Coronary artery (tissue), 2 donors: ENCODE measurements around the gene OXSR1.

Experiments used
- DNase-seq: peaks from one replicate; pipeline ENCODE4 v3.0.0-alpha.2; 2017; ENCODE audit warnings: low spot score
- H3K27ac ChIP-seq, 2 donors: fragments of 200-600 bp; sonication (generic); one replicate each; pipeline ENCODE4 v1.5.1; 2016 to 2019
- H3K4me3 ChIP-seq: fragments of 200-600 bp; sonication (generic); 2 replicates; pipeline ENCODE4 v1.5.1; 2016; ENCODE audit warnings: mild to moderate bottlenecking, moderate library complexity
- TF ChIP-seq, protein P1 (sequence below): fragments of 200-600 bp; sonication (generic); IDR thresholded peaks from one replicate; pipeline ENCODE4 v1.5.1; 2019; ENCODE audit warnings: antibody characterized with exemption

Gene OXSR1

GRCh38 chr3:38151667-38152265, 13.6 kb upstream of the OXSR1 start:
- TF ChIP-seq, protein P1, sequence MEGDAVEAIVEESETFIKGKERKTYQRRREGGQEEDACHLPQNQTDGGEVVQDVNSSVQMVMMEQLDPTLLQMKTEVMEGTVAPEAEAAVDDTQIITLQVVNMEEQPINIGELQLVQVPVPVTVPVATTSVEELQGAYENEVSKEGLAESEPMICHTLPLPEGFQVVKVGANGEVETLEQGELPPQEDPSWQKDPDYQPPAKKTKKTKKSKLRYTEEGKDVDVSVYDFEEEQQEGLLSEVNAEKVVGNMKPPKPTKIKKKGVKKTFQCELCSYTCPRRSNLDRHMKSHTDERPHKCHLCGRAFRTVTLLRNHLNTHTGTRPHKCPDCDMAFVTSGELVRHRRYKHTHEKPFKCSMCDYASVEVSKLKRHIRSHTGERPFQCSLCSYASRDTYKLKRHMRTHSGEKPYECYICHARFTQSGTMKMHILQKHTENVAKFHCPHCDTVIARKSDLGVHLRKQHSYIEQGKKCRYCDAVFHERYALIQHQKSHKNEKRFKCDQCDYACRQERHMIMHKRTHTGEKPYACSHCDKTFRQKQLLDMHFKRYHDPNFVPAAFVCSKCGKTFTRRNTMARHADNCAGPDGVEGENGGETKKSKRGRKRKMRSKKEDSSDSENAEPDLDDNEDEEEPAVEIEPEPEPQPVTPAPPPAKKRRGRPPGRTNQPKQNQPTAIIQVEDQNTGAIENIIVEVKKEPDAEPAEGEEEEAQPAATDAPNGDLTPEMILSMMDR, result no peak
- H3K27ac ChIP-seq, result no peak overlapping the region
- H3K4me3 ChIP-seq, result no peak overlapping the region
- no peak for DNase-seq

- H3K4me3 ChIP-seq, result no peak overlapping the region
- no peak for DNase-seq
- TF ChIP-seq, protein P1, result no peak
- H3K27ac ChIP-seq, result no peak overlapping the region
Measured at GRCh38 chr3:38152609-38153008, 12.7 kb upstream of the OXSR1 start.

- Histone ChIP-seq H3K27ac (no peak overlapping the region), H3K4me3 (no peak overlapping the region)
- no peak for DNase-seq
- TF ChIP-seq, protein P1, result no peak
Measured at GRCh38 chr3:38153221-38153620, 12.1 kb upstream of the OXSR1 start.

GRCh38 chr3:38154033-38154494, 11.3 kb upstream of the OXSR1 start:
- TF ChIP-seq, protein P1, result no peak
- no peak for DNase-seq
- no peak overlapping the region for H3K27ac ChIP-seq
- no peak overlapping the region for H3K4me3 ChIP-seq

GRCh38 chr3:38154625-38155255, 10.6 kb upstream of the OXSR1 start:
- no peak for DNase-seq
- Histone ChIP-seq H3K4me3 (no peak overlapping the region), H3K27ac (no peak overlapping the region)
- TF ChIP-seq, protein P1, result no peak

DNA sequence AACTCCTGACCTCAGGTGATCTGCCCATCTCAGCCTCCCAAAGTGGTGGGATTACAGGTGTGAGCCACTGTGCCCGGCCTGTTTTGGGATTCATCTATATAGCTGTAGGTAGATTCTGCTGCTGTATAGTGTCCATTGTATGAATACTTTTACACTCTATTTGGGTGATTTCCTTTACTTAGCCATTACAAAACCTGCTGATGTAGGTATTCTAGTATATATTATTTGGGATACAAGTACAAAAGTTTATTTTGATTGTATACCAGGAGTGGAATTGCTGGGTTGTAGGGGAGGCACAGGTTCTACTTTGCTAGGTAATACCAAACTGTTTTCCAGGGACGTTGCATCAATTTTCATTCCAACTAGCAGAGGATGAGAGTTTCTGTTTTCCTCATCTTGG, 9.5 kb upstream of the OXSR1 start:
- H3K4me3 ChIP-seq, result no peak overlapping the region
- DNase-seq, result no peak
- H3K27ac ChIP-seq, result no peak overlapping the region
- TF ChIP-seq, protein P1, result no peak

DNA sequence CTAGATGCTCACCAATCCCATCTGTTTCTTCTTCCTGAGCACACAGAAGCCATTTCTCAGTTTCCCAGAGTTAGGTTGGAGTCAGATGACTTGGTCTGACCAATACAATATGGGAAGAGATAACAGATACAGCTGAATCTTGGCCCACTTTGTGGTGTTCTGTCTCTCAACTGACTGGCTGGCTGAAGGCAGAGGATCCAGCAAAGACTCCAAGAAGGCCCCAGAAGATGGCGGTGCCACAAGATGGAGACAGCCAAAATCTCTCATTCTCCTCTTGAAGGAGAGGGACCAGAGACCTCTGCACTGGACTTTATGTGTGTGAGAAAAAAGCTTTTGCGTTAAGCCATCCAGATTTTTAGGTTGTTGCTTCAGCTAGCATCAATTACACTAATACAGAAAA, 8.2 kb upstream of the OXSR1 start:
- TF ChIP-seq, protein P1, result no peak
- Histone ChIP-seq H3K27ac (no peak overlapping the region), H3K4me3 (no peak overlapping the region)
- no peak for DNase-seq
